Measurements from ENCODE around the gene SH3PXD2B. TPM values are rescaled to one million over a fixed set of nuclear protein-coding genes. Genes with fewer than 3 reads are reported as not detected.
A peak's percentile ranks its signal among the peaks of the same experiment; 100 is the strongest.

Gene SH3PXD2B
- total RNA-seq = 0.52 TPM

DNA sequence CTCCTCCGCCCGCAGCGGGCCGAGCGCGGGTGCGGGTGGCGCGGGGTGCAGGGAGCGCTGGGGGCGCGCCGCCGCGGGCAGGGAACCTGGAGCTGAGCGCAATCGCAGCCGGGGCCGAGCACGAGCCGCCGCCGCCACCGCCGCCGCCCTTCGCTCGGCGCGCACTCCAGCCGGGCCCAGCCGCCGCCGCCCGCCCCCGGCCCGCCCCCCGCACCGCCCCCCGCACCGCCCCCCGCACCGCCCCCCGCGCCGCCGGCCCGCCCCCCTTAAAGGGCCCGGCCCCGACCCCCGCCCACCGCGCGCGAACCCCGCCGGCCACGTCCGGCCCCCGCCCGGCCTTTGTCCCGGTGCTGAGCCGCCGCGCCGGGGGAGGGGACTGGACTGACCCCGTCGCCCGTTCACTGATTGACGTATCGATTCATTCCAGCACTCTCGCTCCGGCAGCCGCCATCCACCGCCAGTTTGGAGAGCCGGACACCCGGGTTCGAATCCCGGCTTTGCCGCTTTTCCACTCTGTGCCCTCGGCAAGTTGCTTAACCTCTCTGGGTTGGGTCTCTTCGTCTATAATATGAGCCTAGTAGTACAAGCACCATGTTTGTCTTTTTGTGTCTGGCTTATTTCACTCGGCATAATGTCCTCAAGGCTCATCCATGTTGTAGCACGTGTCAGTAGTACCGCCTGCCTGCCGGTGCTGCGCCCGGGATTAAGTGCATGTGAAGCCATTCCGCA is at the start of gene SH3PXD2B:
SH3PXD2B (minus strand) TSS at position 168 of the 729 bp plus-strand sequence. CDS start 173 bp downstream, outside the sequence.
- no peaks in the 10 kb centered on the region for H3K9me3 ChIP-seq (ENCODE audit: low read depth, low read length)
- peaks cover 27% of the 10 kb centered on the region for H3K27me3 ChIP-seq (ENCODE audit: insufficient read depth, low read length)
- H3K4me3 ChIP-seq (ENCODE audit: low read length) = peak within 1 kb of the TSS; percentile 37
- peaks cover 12% of the 10 kb centered on the region for H3K4me1 ChIP-seq (ENCODE audit: insufficient read depth, low read length)

- H3K4me3 ChIP-seq (ENCODE audit: low read length) = no peak overlapping the region
- H3K27me3 ChIP-seq (ENCODE audit: insufficient read depth, low read length) = no peaks in the 10 kb centered on the region
- H3K4me1 ChIP-seq (ENCODE audit: insufficient read depth, low read length) = no peaks in the 10 kb centered on the region
- no peaks in the 10 kb centered on the region for H3K9me3 ChIP-seq (ENCODE audit: low read depth, low read length)
Measured at GRCh38 chr5:172502969-172503368, 48.6 kb upstream of the SH3PXD2B start.

DNA sequence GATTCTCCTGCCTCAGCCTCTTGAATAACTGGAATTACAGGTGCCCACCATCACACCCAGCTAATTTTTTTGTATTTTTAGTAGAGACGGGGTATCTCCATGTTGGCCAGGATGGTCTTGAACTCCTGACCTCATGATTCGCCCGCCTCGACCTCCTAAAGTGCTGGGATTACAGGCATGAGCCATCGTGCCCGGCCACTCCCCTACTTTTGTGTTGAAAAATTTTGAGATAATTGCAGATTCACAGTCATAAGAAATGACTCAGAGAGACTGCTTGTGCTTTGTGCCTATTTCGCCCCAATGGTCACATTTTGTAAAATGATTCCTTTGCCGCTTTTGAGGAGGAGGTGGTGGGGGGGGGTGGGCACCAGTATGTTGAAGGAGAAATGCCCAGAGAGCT is 48.1 kb upstream of the SH3PXD2B start:
- Histone ChIP-seq H3K4me3 (ENCODE audit: low read length) (no peak overlapping the region), H3K9me3 (ENCODE audit: low read depth, low read length) (no peaks in the 10 kb centered on the region), H3K27me3 (ENCODE audit: insufficient read depth, low read length) (no peaks in the 10 kb centered on the region), H3K4me1 (ENCODE audit: insufficient read depth, low read length) (no peaks in the 10 kb centered on the region)

DNA sequence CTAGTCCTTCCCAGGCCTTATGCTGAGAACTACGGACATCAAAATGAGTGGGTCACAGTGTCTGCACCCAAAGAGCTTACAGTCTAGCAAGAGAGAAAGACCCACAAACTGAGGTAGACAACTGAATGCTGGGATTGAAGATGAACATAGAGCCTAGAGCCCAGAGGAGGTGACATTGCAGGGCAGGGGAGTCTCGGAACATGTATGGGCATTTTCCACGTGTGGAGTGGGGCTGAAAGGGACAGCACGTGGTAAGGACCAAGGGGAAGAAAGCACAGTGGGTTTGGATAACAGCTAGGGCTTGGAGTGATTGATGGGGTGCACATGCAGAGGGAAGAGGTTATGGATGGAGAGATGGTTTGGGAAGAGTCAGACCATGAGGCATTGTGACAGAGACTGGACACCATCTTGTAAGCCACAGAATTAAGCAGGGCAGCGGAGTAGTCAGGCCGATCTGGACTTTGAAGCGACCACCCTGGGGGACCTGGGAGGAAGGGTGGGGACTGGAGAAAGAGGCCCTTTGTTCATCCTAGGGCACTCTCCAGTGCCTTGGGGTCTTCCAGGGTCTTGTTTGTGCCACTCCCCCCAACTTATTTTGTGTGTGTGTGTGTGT is 47.5 kb upstream of the SH3PXD2B start:
- Histone ChIP-seq H3K9me3 (ENCODE audit: low read depth, low read length) (no peaks in the 10 kb centered on the region), H3K4me3 (ENCODE audit: low read length) (no peak overlapping the region), H3K4me1 (ENCODE audit: insufficient read depth, low read length) (no peaks in the 10 kb centered on the region), H3K27me3 (ENCODE audit: insufficient read depth, low read length) (no peaks in the 10 kb centered on the region)

DNA sequence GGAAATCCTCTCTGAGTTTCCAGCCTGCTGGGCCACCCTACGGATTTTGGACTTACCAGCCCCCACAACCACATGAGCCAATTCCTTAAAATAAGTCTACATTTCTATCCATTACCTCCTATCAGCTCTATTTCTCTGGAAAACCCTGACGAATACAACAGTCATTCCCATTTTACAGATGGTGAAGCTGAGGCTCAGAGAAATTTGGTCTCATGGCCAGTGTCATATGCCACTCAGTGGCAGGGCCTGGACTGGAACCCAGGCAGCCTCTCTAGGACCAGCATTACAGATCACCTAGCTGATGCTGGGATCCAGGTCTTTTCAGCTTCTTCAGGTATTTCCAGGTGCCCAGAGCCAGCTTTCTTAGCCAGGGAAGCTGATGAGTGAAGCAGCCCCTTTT is 45.0 kb upstream of the SH3PXD2B start:
- no peaks in the 10 kb centered on the region for H3K27me3 ChIP-seq (ENCODE audit: insufficient read depth, low read length)
- H3K4me3 ChIP-seq (ENCODE audit: low read length) = no peak overlapping the region

DNA sequence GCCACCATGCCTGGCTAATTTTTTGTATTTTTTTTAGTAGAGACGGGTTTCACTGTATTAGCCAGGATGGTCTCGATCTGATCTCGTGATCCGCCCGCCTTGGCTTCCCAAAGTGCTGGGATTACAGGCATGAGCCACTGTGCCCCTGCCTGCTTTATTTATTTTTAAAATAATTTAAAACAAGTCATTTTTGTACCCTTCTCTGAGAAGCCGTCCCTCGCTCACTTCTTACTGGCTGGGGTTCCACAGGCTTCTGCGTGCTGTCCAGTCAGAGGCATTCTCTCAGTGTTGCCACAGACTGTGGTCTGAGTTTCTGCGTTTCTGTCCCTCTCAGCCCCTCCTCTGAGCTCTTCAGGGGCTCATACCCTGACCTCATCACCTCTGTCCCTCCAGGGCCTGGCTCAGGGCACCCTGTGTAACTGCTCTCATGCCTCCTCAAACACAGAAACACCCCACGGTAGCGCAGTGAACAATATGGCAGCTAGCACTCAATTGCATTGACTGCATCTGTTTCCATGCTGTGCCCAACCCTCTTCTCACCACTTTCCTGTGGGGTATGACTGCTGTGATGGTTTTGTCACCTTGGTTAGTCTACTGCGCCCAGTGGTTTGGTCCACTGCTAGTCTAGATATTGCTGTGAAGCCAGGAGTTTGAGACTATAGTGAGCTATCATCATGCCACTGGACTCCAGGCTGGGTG is 44.3 kb upstream of the SH3PXD2B start:
- Histone ChIP-seq H3K9me3 (ENCODE audit: low read depth, low read length) (no peaks in the 10 kb centered on the region), H3K4me3 (ENCODE audit: low read length) (no peak overlapping the region), H3K27me3 (ENCODE audit: insufficient read depth, low read length) (no peaks in the 10 kb centered on the region), H3K4me1 (ENCODE audit: insufficient read depth, low read length) (no peaks in the 10 kb centered on the region)

More for the DNA sequence above, 45.0 kb upstream of the SH3PXD2B start:
- Histone ChIP-seq H3K9me3 (ENCODE audit: low read depth, low read length) (no peaks in the 10 kb centered on the region), H3K4me1 (ENCODE audit: insufficient read depth, low read length) (no peaks in the 10 kb centered on the region)

DNA sequence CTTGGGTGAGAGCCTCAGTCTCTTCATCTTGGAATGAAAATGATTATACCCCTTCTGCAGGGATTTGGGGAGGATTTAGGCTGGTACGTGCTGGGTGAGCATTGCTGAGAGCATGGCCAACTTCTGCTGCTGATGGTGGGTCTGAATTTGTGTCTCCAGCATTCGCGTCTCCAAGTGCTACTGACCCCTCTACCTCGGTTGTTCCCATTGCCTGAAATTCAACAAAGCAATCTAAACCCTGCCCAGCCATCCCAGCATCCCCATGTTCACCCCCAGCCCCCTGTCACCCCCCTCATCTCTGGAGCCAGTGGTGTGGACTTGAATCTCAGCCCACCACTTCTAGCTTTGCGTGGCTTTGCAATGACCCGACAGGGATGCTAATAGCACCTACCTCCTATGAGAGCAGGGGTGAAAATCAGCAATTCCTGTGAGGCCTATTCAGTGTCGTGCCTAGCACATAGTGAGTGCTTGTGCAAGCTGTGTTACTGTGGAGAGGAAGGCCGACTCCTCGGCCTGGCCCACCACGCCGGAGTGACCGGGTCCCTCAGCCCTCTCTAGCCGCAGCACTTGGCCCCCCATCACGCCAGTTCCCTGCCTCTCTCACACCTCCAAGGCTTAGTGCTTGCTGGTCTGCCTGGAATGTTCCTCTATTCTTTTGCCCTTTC is 43.4 kb upstream of the SH3PXD2B start:
- H3K4me1 ChIP-seq (ENCODE audit: insufficient read depth, low read length) = no peaks in the 10 kb centered on the region
- H3K4me3 ChIP-seq (ENCODE audit: low read length) = no peak overlapping the region
- no peaks in the 10 kb centered on the region for H3K27me3 ChIP-seq (ENCODE audit: insufficient read depth, low read length)
- no peaks in the 10 kb centered on the region for H3K9me3 ChIP-seq (ENCODE audit: low read depth, low read length)

DNA sequence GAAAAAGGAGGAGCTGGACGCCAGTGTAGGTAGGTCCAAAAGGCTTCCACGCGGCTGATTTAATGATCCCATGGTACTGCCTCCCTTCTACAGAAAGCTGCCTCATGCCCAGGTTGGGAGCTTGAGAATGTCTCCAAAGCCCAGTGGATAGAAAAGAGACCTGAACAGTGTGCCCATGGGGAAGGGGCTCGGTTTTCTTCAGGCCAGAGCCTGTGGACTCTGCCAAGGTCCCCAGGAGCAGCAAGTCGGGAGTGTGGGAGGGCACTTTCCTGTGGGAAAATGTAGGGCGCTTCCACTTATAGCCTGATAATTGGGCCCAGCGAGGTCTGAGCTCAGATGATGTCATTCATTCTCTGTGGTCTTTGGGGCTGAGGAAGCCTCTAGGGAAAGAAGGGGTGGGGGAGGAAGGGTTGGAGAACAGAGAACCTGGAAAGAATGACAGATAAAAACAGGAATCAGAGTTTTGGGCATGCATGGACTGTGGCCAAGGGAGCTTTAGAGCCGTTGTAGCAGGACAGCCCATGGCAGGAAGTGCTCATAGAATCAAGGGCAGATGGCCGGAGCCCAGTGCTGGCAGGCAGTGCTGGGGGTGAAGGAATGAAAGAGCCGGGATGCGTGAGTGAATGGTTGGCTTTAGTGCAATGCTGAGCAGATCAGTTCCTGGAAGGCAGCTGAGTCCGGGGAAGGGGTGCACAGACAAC is 42.5 kb upstream of the SH3PXD2B start:
- no peaks in the 10 kb centered on the region for H3K9me3 ChIP-seq (ENCODE audit: low read depth, low read length)
- H3K4me3 ChIP-seq (ENCODE audit: low read length) = no peak overlapping the region
- H3K4me1 ChIP-seq (ENCODE audit: insufficient read depth, low read length) = no peaks in the 10 kb centered on the region
- no peaks in the 10 kb centered on the region for H3K27me3 ChIP-seq (ENCODE audit: insufficient read depth, low read length)

DNA sequence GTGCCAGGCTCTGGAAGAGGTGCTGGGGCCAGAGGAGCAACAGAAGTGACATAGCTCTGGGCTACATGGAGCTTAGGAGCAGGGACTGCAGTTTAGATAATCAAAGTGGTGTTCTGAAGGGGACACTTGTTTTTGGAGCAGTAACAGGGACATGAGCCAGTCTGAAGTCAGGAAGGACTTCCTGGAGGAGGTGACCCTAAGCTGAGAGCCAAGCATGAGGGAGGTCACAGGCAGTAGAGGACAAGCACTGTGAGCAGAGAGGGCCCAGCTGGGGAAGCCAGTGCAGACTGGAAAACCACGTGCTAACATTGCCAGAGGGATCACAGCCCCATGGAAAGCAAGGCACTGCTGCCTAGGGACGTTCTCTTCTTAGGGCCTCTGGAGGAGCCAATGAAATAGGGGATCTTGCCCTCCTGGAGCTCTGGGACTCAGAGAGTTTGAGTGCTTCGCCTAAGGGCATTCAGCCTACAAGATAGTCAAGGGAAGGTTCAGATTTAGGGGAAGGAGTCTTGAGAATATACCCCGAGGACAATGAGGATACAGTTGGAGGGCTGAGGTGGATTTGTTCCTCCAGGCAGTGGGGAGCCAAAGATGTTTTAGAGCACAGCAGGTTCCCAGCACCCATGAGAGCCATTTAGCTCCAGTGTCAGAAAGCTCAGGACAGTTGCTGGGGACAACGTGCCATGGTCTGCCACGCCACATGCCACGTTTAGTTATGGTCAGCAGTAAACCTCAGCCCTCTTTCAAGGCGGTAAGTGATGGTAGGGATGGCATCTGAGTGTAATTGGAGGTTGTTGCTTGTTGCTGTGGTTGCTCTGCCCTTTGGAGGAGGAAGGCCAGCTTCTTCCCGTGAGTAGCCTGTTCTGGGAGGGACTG is 40.5 kb upstream of the SH3PXD2B start:
- H3K4me1 ChIP-seq (ENCODE audit: insufficient read depth, low read length) = no peaks in the 10 kb centered on the region
- H3K4me3 ChIP-seq (ENCODE audit: low read length) = no peak overlapping the region
- no peaks in the 10 kb centered on the region for H3K9me3 ChIP-seq (ENCODE audit: low read depth, low read length)
- H3K27me3 ChIP-seq (ENCODE audit: insufficient read depth, low read length) = no peaks in the 10 kb centered on the region

- Histone ChIP-seq H3K4me3 (ENCODE audit: low read length) (no peak overlapping the region), H3K27me3 (ENCODE audit: insufficient read depth, low read length) (no peaks in the 10 kb centered on the region), H3K9me3 (ENCODE audit: low read depth, low read length) (no peaks in the 10 kb centered on the region), H3K4me1 (ENCODE audit: insufficient read depth, low read length) (no peaks in the 10 kb centered on the region)
Measured at GRCh38 chr5:172493906-172494305, 39.6 kb upstream of the SH3PXD2B start.

DNA sequence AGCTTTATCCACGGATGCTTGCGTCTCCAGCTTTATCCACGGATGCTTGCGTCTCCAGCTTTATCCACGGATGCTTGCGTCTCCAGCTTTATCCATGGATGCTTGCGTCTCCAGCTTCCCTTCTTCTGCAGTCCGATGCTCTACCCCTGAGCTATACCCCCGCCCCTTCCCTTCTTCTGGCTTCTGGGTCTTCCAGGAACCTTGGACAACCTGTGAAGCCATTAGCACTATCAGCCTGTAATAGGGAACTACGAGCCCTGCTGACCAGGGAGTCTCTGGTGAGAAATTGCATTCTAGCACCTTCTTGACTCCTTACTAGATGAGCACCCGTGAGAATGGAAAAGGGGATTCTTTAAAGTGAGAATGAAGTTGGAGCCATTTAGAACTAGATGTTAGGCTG is 39.1 kb upstream of the SH3PXD2B start:
- Histone ChIP-seq H3K9me3 (ENCODE audit: low read depth, low read length) (no peaks in the 10 kb centered on the region), H3K27me3 (ENCODE audit: insufficient read depth, low read length) (no peaks in the 10 kb centered on the region), H3K4me1 (ENCODE audit: insufficient read depth, low read length) (no peaks in the 10 kb centered on the region), H3K4me3 (ENCODE audit: low read length) (no peak overlapping the region)

DNA sequence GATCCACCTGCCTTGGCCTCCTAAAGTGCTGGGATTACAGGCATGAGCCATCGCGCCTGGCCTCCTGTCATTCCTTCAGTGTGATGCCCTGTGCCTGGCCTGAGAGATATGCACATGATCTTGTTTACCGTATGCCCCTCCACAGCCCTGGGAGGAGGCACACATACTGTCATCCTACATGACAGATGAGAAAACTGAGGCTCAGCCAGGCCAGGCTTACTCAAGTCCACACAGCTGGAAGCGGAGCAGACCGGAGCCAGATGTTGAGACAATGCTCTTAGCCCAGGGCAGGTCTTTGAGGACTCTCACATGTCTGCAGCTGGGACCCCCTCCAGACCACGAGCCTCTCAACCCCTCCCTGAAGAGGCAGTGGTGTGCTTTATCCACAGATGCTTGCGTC is 38.7 kb upstream of the SH3PXD2B start:
- Histone ChIP-seq H3K4me1 (ENCODE audit: insufficient read depth, low read length) (no peaks in the 10 kb centered on the region), H3K27me3 (ENCODE audit: insufficient read depth, low read length) (no peaks in the 10 kb centered on the region), H3K4me3 (ENCODE audit: low read length) (no peak overlapping the region), H3K9me3 (ENCODE audit: low read depth, low read length) (no peaks in the 10 kb centered on the region)

DNA sequence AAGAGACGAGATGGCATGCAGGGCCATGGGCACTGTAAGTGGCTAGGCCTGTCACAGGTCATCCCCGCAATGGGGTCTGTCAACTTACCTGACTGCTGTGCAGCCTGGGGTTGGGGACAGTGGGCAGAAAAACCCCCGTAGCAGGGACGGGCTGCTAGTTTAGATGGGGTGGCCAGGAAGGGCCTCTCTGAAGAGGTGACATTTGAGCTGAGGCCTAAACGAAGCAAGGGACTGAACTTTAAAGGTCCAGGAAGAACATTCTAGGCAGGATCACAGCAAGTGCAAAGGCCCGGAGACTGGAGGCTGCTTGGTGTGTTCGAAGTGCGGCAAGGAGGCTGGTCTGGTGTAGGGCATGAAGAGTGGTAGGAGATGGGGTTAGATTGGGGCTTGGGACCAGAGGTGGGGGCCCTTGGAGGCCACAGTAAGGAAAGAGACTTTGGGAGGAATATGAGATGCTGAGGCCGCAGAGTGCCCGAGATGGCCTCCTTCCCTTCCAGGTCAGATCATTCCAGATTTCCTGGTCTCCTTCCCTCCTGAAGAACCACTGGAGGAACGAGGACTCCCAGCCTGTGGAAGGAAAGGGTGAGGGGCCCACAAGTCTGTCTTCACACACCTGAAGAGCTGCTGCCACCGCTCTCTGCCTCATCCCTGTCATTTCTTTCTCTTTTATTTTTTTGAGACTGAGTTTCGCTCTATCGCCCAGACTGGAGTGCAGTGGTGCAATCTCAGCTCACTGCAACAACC is 37.9 kb upstream of the SH3PXD2B start:
- Histone ChIP-seq H3K9me3 (ENCODE audit: low read depth, low read length) (no peaks in the 10 kb centered on the region), H3K4me3 (ENCODE audit: low read length) (no peak overlapping the region), H3K27me3 (ENCODE audit: insufficient read depth, low read length) (no peaks in the 10 kb centered on the region), H3K4me1 (ENCODE audit: insufficient read depth, low read length) (no peaks in the 10 kb centered on the region)

Measured in mononuclear cell (primary cell).